IMR-90 (cell line): ENCODE data around the gene ABHD13. TPM values are rescaled to one million over a fixed set of nuclear protein-coding genes. Genes with fewer than 3 reads are reported as not detected.
A peak's percentile ranks its signal among the peaks of the same experiment; 100 is the strongest.

Source experiments
- ATAC-seq: fragments of 200-7000 bp; cut with Tn5 transposase; 2 replicates; pipeline ENCODE4 v1.9.1; 2020; ENCODE audit warnings: low read depth, mild to moderate bottlenecking, moderate library complexity
- BruUV-seq: library from RNA; stranded (reverse); fragments of 400-500 nt; replicated peaks from 2 replicates; lab custom pipeline; 2021; lab: Mats Ljungman, UMichigan
- CTCF ChIA-PET: fragments of 300-600 bp; formaldehyde crosslinking; extraction: SDS; loops from one replicate; lab custom pipeline; 2021; ENCODE audit warnings: antibody characterized with exemption; lab: Yijun Ruan, JAX
- POLR2A ChIA-PET: fragments of 300-600 bp; sonication (Branson Sonifier 250); formaldehyde crosslinking; loops from one replicate; lab custom pipeline; 2022; ENCODE audit warnings: antibody characterized with exemption; ENCODE audit not compliant: unreplicated experiment; lab: Charles Lee
- DNase-seq: peaks from one replicate; pipeline ENCODE4 v3.0.0; 2013
- H2AFZ ChIP-seq: replicated peaks from 2 replicates; pipeline ENCODE3; 2013; ENCODE audit warnings: low read length, mild to moderate bottlenecking; ENCODE audit not compliant: poor library complexity
- H2AK5ac ChIP-seq: 2 replicates; pipeline ENCODE4 v1.6.1; 2013; ENCODE audit warnings: low read depth, low read length, inconsistent platforms
- H2AK9ac ChIP-seq: replicated peaks from 2 replicates; pipeline ENCODE3; 2013; ENCODE audit warnings: mild to moderate bottlenecking, low read depth, low read length, moderate library complexity; ENCODE audit not compliant: poor library complexity
- H2BK120ac ChIP-seq: 2 replicates; pipeline ENCODE4 v1.6.1; 2013; ENCODE audit warnings: low read depth, low read length, inconsistent platforms
- H2BK15ac ChIP-seq: 3 replicates; pipeline ENCODE4 v1.6.1; 2013; ENCODE audit warnings: low read depth, low read length, inconsistent platforms
- H2BK20ac ChIP-seq: 2 replicates; pipeline ENCODE4 v1.6.1; 2013; ENCODE audit warnings: low read depth, mild to moderate bottlenecking, inconsistent platforms, low read length, moderate library complexity
- H2BK5ac ChIP-seq: 2 replicates; pipeline ENCODE4 v1.6.1; 2013; ENCODE audit warnings: mild to moderate bottlenecking, low read depth, low read length, inconsistent platforms; ENCODE audit not compliant: poor library complexity, severe bottlenecking
- H3K14ac ChIP-seq: replicated peaks from 2 replicates; pipeline ENCODE4 v1.6.1; 2013; ENCODE audit warnings: low read depth, low read length, inconsistent platforms
- H3K18ac ChIP-seq: 2 replicates; pipeline ENCODE4 v1.6.1; 2013; ENCODE audit warnings: low read depth, low read length, control low read depth
- H3K23ac ChIP-seq: 2 replicates; pipeline ENCODE4 v1.6.1; 2013; ENCODE audit warnings: low read depth, low read length, inconsistent platforms
- H3K27ac ChIP-seq: 2 replicates; pipeline ENCODE4 v1.5.1; 2013; ENCODE audit warnings: mild to moderate bottlenecking, control low read depth, low read length; ENCODE audit not compliant: insufficient read depth
- H3K27me3 ChIP-seq: 2 replicates; pipeline ENCODE4 v1.6.1; 2013; ENCODE audit warnings: low read length; ENCODE audit not compliant: control insufficient read depth, insufficient read depth
- H3K36me3 ChIP-seq: 2 replicates; pipeline ENCODE4 v1.6.1; 2013; ENCODE audit warnings: low read length, mixed read lengths; ENCODE audit not compliant: control insufficient read depth, insufficient read depth
- H3K4ac ChIP-seq: 2 replicates; pipeline ENCODE4 v1.6.1; 2013; ENCODE audit warnings: low read depth, low read length, inconsistent platforms
- H3K4me1 ChIP-seq: 2 replicates; pipeline ENCODE4 v1.6.1; 2013; ENCODE audit warnings: low read length, mixed read lengths; ENCODE audit not compliant: control insufficient read depth, insufficient read depth
- H3K4me2 ChIP-seq: 2 replicates; pipeline ENCODE4 v1.6.1; 2013; ENCODE audit warnings: low read depth, mild to moderate bottlenecking, control low read depth, low read length, moderate library complexity
- H3K4me3 ChIP-seq: 2 replicates; pipeline ENCODE4 v1.5.1; 2013; ENCODE audit warnings: low read depth, mild to moderate bottlenecking, control low read depth, low read length, moderate library complexity; ENCODE audit not compliant: insufficient read depth
- H3K56ac ChIP-seq: 2 replicates; pipeline ENCODE4 v1.6.1; 2013; ENCODE audit warnings: low read length, inconsistent platforms; ENCODE audit not compliant: insufficient read depth; ENCODE audit errors: extremely low read depth
- H3K79me1 ChIP-seq, 2 experiments: 2 replicates each; pipeline ENCODE4 v1.6.1; 2013; ENCODE audit warnings: low read length in 2 of 2, inconsistent platforms in 1 of 2, low read depth in 1 of 2
- H3K9ac ChIP-seq: 2 replicates; pipeline ENCODE4 v1.6.1; 2013; ENCODE audit warnings: low read depth, low read length, control low read depth
- H3K9me1 ChIP-seq: 2 replicates; pipeline ENCODE4 v1.6.1; 2013; ENCODE audit warnings: low read length, inconsistent platforms; ENCODE audit not compliant: insufficient read depth
- H3K9me3 ChIP-seq: 2 replicates; pipeline ENCODE4 v1.6.1; 2013; ENCODE audit warnings: low read length; ENCODE audit not compliant: control insufficient read depth, insufficient read depth
- H4K20me1 ChIP-seq: 2 replicates; pipeline ENCODE4 v1.6.1; 2013; ENCODE audit warnings: low read length, inconsistent platforms; ENCODE audit not compliant: insufficient read depth
- H4K5ac ChIP-seq: 2 replicates; pipeline ENCODE4 v1.6.1; 2013; ENCODE audit warnings: mild to moderate bottlenecking, low read depth, low read length, control low read depth
- H4K8ac ChIP-seq, 2 experiments: 2 replicates each; pipeline ENCODE4 v1.6.1; 2013; ENCODE audit warnings: low read depth in 2 of 2, low read length in 2 of 2, control low read depth in 1 of 2, inconsistent platforms in 1 of 2
- H4K91ac ChIP-seq: 2 replicates; pipeline ENCODE4 v1.6.1; 2013; ENCODE audit warnings: low read depth, low read length, inconsistent platforms; ENCODE audit not compliant: insufficient read depth
- BHLHE40 ChIP-seq: fragments of 150-350 bp; IDR thresholded peaks from 2 replicates; pipeline ENCODE4 v1.6.1; 2016; ENCODE audit warnings: mild to moderate bottlenecking, low read depth, low read length
- CEBPB ChIP-seq: IDR thresholded peaks from 2 replicates; pipeline ENCODE4 v1.6.1; 2012; ENCODE audit warnings: low read depth, low read length, improper control_type of control experiment
- CHD1 ChIP-seq: IDR thresholded peaks from 2 replicates; pipeline ENCODE4 v1.6.1; 2012; ENCODE audit warnings: low read depth, low read length, improper control_type of control experiment
- FOS ChIP-seq: fragments of 150-350 bp; IDR thresholded peaks from 2 replicates; pipeline ENCODE4 v1.6.1; 2016; ENCODE audit warnings: low read depth, low read length
- MAFK ChIP-seq: IDR thresholded peaks from 2 replicates; pipeline ENCODE4 v1.6.1; 2012; ENCODE audit warnings: low read depth, low read length, improper control_type of control experiment
- MXI1 ChIP-seq: IDR thresholded peaks from 2 replicates; pipeline ENCODE4 v1.6.1; 2012; ENCODE audit warnings: low read depth, mild to moderate bottlenecking, low read length, moderate library complexity, borderline replicate concordance
- NFE2L2 ChIP-seq: fragments of 150-350 bp; IDR thresholded peaks from 2 replicates; pipeline ENCODE4 v1.6.1; 2016; ENCODE audit warnings: low read depth, mild to moderate bottlenecking, low read length
- POLR2A ChIP-seq: IDR thresholded peaks from 2 replicates; pipeline ENCODE4 v1.6.1; 2012; ENCODE audit warnings: mild to moderate bottlenecking, low read depth, low read length
- RAD21 ChIP-seq: IDR thresholded peaks from 2 replicates; pipeline ENCODE4 v1.6.1; 2012; ENCODE audit warnings: low read length, improper control_type of control experiment
- RCOR1 ChIP-seq: IDR thresholded peaks from 2 replicates; pipeline ENCODE4 v1.6.1; 2012; ENCODE audit warnings: mild to moderate bottlenecking, low read length, improper control_type of control experiment; ENCODE audit not compliant: insufficient replicate concordance
- RFX5 ChIP-seq: IDR thresholded peaks from 2 replicates; pipeline ENCODE4 v1.8.0; 2012; ENCODE audit warnings: low read depth, mild to moderate bottlenecking, low read length, moderate library complexity
- SMC3 ChIP-seq: fragments of 150-350 bp; IDR thresholded peaks from 2 replicates; pipeline ENCODE4 v1.6.1; 2016; ENCODE audit warnings: low read depth, mild to moderate bottlenecking, antibody characterized with exemption, low read length, moderate library complexity
- WGBS, 2 experiments: methylation state at CpG; one replicate each; pipeline versions ENCODE4 v1.1.5 to v1.1.7; 2013; ENCODE audit warnings: missing lambda C conversion rate in 2 of 2; ENCODE audit not compliant: insufficient read length in 1 of 2; ENCODE audit errors: extremely low coverage in 2 of 2; 5-methylcytosine and 5-hydroxymethylcytosine counted together
- dilution Hi-C: fragments of 300-500 bp; cut with HindIII; formaldehyde crosslinking; loops from one replicate; pipeline ENCODE4 v1.14.3; 2018; ENCODE audit warnings: low sequenced_read_pairs; ENCODE audit not compliant: unreplicated experiment
- in situ Hi-C: fragments of 300-500 bp; cut with MboI; formaldehyde crosslinking; loops from 3 replicates; pipeline ENCODE4 v1.14.3; 2019; ENCODE audit warnings: low sequenced_read_pairs, inconsistent platforms, mixed read lengths
- intact Hi-C: fragments of 100-400 bp; cut with micrococcal nuclease; formaldehyde crosslinking; loops from 2 replicates; pipeline ENCODE4 v1.10.0; 2022
- polyA plus RNA-seq, 3 experiments: library from polyadenylated mRNA; depleted of rRNA; stranded (reverse); fragments of >200 nt; gene quantifications; 2 replicates each; pipeline ENCODE4 v1.2.3, GENCODE V29; 2012; ENCODE audit warnings: low replicate concordance in 1 of 3
- total RNA-seq: library from RNA; depleted of rRNA; stranded (reverse); fragments of >200 nt; gene quantifications from 2 replicates; pipeline ENCODE4 v1.2.3, GENCODE V29; 2012
- TF ChIP-seq, protein P1 (sequence below): fragments of 150-350 bp; IDR thresholded peaks from 2 replicates; pipeline ENCODE4 v1.6.1; 2017; ENCODE audit warnings: mild to moderate bottlenecking, antibody characterized with exemption, low read length, low read depth
- TF ChIP-seq, protein P2 (sequence below): fragments of 150-350 bp; IDR thresholded peaks from 2 replicates; pipeline ENCODE4 v1.6.1; 2016; ENCODE audit warnings: low read depth, mild to moderate bottlenecking, low read length, moderate library complexity, borderline replicate concordance
- TF ChIP-seq, protein P3 (sequence below): conservative IDR thresholded peaks from 2 replicates; pipeline ENCODE4 v1.5.1; 2012; ENCODE audit warnings: mild to moderate bottlenecking, low read depth, low read length, improper control_type of control experiment

Gene ABHD13
- total and polyA plus RNA-seq, 2 of the 4 experiments (the other 2 are of a cell fraction), result 4.0 to 4.1 TPM

DNA sequence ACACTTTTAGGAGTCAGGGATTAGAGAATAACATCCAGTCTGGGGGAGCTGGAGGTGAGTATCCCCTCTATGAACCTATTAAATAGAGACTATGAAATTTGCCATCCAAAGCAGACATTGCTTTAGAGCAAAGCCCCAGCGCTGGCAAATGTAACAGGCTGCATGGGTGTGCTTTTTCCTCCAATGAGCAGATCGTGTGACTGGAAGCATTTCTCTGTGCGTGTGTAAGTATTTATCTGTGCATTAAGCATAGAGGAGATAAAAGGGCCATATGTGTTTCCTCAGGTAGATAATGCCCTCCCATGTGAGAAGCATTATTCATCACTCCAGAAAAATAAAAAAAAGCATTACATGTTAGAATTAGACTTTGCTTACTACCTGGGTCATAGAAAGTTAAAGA is 52.2 kb downstream of the ABHD13 start:
- H3K79me1 ChIP-seq, result no peaks in the 10 kb centered on the region
- H3K27ac ChIP-seq, result no peak overlapping the region
- peak overlapping the region; percentile 36; the same call in 1 of the 2 replicates for H3K4me3 ChIP-seq
- in situ Hi-C loops, result no loop called here
- H3K9me3 ChIP-seq, result no peaks in the 10 kb centered on the region
- no peak for DNase-seq
- peaks cover 2% of the 10 kb centered on the region; the same call in 1 of the 2 replicates for H3K4me1 ChIP-seq
- BruUV-seq, result no TSS peak
- H4K91ac ChIP-seq, result no peak overlapping the region
- POLR2A ChIA-PET, result no interaction called here
- TF ChIP-seq SMC3, result no peak
- no peak for TF ChIP-seq CEBPB
- no peak for TF ChIP-seq MXI1
- TF ChIP-seq FOS, result no peak
- TF ChIP-seq BHLHE40, result no peak
- TF ChIP-seq NFE2L2, result no peak
- TF ChIP-seq, protein P1, sequence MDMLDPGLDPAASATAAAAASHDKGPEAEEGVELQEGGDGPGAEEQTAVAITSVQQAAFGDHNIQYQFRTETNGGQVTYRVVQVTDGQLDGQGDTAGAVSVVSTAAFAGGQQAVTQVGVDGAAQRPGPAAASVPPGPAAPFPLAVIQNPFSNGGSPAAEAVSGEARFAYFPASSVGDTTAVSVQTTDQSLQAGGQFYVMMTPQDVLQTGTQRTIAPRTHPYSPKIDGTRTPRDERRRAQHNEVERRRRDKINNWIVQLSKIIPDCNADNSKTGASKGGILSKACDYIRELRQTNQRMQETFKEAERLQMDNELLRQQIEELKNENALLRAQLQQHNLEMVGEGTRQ, result no peak
- no peak for TF ChIP-seq MAFK
- TF ChIP-seq, protein P2, sequence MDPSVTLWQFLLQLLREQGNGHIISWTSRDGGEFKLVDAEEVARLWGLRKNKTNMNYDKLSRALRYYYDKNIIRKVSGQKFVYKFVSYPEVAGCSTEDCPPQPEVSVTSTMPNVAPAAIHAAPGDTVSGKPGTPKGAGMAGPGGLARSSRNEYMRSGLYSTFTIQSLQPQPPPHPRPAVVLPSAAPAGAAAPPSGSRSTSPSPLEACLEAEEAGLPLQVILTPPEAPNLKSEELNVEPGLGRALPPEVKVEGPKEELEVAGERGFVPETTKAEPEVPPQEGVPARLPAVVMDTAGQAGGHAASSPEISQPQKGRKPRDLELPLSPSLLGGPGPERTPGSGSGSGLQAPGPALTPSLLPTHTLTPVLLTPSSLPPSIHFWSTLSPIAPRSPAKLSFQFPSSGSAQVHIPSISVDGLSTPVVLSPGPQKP, result no peak
- TF ChIP-seq RAD21, result no peak
- no peak for TF ChIP-seq POLR2A
- TF ChIP-seq, protein P3, sequence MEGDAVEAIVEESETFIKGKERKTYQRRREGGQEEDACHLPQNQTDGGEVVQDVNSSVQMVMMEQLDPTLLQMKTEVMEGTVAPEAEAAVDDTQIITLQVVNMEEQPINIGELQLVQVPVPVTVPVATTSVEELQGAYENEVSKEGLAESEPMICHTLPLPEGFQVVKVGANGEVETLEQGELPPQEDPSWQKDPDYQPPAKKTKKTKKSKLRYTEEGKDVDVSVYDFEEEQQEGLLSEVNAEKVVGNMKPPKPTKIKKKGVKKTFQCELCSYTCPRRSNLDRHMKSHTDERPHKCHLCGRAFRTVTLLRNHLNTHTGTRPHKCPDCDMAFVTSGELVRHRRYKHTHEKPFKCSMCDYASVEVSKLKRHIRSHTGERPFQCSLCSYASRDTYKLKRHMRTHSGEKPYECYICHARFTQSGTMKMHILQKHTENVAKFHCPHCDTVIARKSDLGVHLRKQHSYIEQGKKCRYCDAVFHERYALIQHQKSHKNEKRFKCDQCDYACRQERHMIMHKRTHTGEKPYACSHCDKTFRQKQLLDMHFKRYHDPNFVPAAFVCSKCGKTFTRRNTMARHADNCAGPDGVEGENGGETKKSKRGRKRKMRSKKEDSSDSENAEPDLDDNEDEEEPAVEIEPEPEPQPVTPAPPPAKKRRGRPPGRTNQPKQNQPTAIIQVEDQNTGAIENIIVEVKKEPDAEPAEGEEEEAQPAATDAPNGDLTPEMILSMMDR, result no peak
- TF ChIP-seq RCOR1, result no peak
- no peak for TF ChIP-seq RFX5
- TF ChIP-seq CHD1, result no peak
- peak overlapping the region; percentile 90 for H3K4me2 ChIP-seq
- no peaks in the 10 kb centered on the region for H4K20me1 ChIP-seq
- no peak overlapping the region for H3K18ac ChIP-seq
- ATAC-seq, result 0 out of 2 replicates have a peak, but pooled peaks have one; percentile 7
- H3K9me1 ChIP-seq, result peaks cover 3% of the 10 kb centered on the region; the same call in 1 of the 2 replicates
- H2BK15ac ChIP-seq, result no peak overlapping the region
- no peak overlapping the region for H2AK5ac ChIP-seq
- H3K4ac ChIP-seq, result no peak overlapping the region
- CTCF ChIA-PET, result interaction anchor here (1.1 kb wide), 1 partner anchor 38 kb away, joined by 3 read pairs; no protein-coding TSS in a partner anchor
- H3K23ac ChIP-seq, result no peak overlapping the region
- peak overlapping the region; percentile 38; the same call in 1 of the 2 replicates for H3K14ac ChIP-seq
- no peaks in the 10 kb centered on the region for H3K27me3 ChIP-seq
- H2AFZ ChIP-seq, result peak overlapping the region; percentile 81
- H3K9ac ChIP-seq, result no peak overlapping the region
- no peak overlapping the region for H4K8ac ChIP-seq
- WGBS, 2 experiments, result no CpG with 5 or more reads among the region's 3 CpGs
- no peak overlapping the region for H3K56ac ChIP-seq
- H4K5ac ChIP-seq, result no peak overlapping the region
- no peak overlapping the region for H2AK9ac ChIP-seq
- intact Hi-C loops, result no loop called here
- H2BK120ac ChIP-seq, result no peak overlapping the region
- dilution Hi-C loops, result no loop called here
- no peak overlapping the region for H2BK5ac ChIP-seq
- no peak overlapping the region for H2BK20ac ChIP-seq
- H3K36me3 ChIP-seq, result no peaks in the 10 kb centered on the region
